Measurements from ENCODE around the gene GPR173.

GRCh38 chrX:53075011-53075410, 26.4 kb downstream of the GPR173 start:
- TF ChIP-seq CTCF (IDR thresholded peaks at IDR 0.05; ENCODE audit: borderline replicate concordance, extremely low read depth, low read length, poor library complexity, severe bottlenecking) (no peak), EZH2 (IDR thresholded peaks at IDR 0.05; ENCODE audit: borderline replicate concordance, low read depth, low read length, severe bottlenecking) (no peak)

All from DND-41 (cell line).